CD4-positive, alpha-beta memory T cell (primary cell): ENCODE measurements around the gene RAPGEF4. TPM values are rescaled to one million over a fixed set of nuclear protein-coding genes. Genes with fewer than 3 reads are reported as not detected.

Experiments
- CTCF ChIA-PET: fragments of 350-600 bp; sonication (Branson Sonifier 250); formaldehyde crosslinking; loops from one replicate; lab custom pipeline; 2021; ENCODE audit warnings: inconsistent platforms; ENCODE audit not compliant: partially characterized antibody; lab: Charles Lee
- POLR2A ChIA-PET: fragments of 350-600 bp; sonication (Branson Sonifier 250); formaldehyde crosslinking; loops from one replicate; lab custom pipeline; 2021; ENCODE audit not compliant: partially characterized antibody; lab: Charles Lee
- DNase-seq, 5 donors: peaks; one replicate each; pipeline versions ENCODE4 v3.0.0 to v3.0.0-alpha.2; 2020 to 2022; ENCODE audit warnings: mixed read lengths in 1 of 5
- H3K27ac ChIP-seq: one replicate; pipeline ENCODE4 v1.7.0; 2013; ENCODE audit warnings: low read depth, low read length
- H3K27me3 ChIP-seq: 2 replicates; pipeline ENCODE4 v1.7.0; 2013; ENCODE audit warnings: mild to moderate bottlenecking, low read length, moderate library complexity; ENCODE audit not compliant: insufficient read depth
- H3K36me3 ChIP-seq: 2 replicates; pipeline ENCODE4 v1.7.0; 2013; ENCODE audit warnings: mild to moderate bottlenecking, low read length, moderate library complexity; ENCODE audit not compliant: insufficient read depth
- H3K4me1 ChIP-seq: 2 replicates; pipeline ENCODE4 v1.7.0; 2013; ENCODE audit warnings: mild to moderate bottlenecking, low read length, moderate library complexity; ENCODE audit not compliant: insufficient read depth
- H3K4me3 ChIP-seq, 2 donors: one replicate each; pipeline ENCODE4 v1.7.0; 2013; ENCODE audit warnings: low read length in 2 of 2, mild to moderate bottlenecking in 1 of 2
- H3K9me3 ChIP-seq, 2 donors: one replicate each; pipeline ENCODE4 v1.7.0; 2013; ENCODE audit warnings: low read length in 2 of 2, control low read depth in 1 of 2; ENCODE audit not compliant: control insufficient read depth in 1 of 2
- H3K27ac Mint-ChIP-seq, 7 donors: one replicate each; pipeline ENCODE4 v1.8.0; 2020 to 2021; ENCODE audit warnings: mixed read lengths in 7 of 7, mild to moderate bottlenecking in 6 of 7, inconsistent platforms in 3 of 7, moderate library complexity in 3 of 7
- H3K27me3 Mint-ChIP-seq, 2 donors: one replicate each; pipeline ENCODE4 v1.8.0; 2020 to 2021; ENCODE audit warnings: mixed read lengths in 2 of 2
- H3K36me3 Mint-ChIP-seq, 2 donors: one replicate each; pipeline ENCODE4 v1.8.0; 2020 to 2021; ENCODE audit warnings: mixed read lengths in 2 of 2, inconsistent platforms in 1 of 2, mild to moderate bottlenecking in 1 of 2
- H3K4me1 Mint-ChIP-seq, 4 donors: one replicate each; pipeline ENCODE4 v1.8.0; 2020 to 2021; ENCODE audit warnings: mixed read lengths in 4 of 4, mild to moderate bottlenecking in 1 of 4
- H3K4me3 Mint-ChIP-seq, 8 donors: one replicate each; pipeline ENCODE4 v1.8.0; 2020 to 2021; ENCODE audit warnings: mixed read lengths in 8 of 8, mild to moderate bottlenecking in 7 of 8, moderate library complexity in 6 of 8, inconsistent platforms in 3 of 8
- H3K9me3 Mint-ChIP-seq, 8 donors: one replicate each; pipeline ENCODE4 v1.8.0; 2020 to 2021; ENCODE audit warnings: mixed read lengths in 8 of 8, mild to moderate bottlenecking in 5 of 8, inconsistent platforms in 3 of 8, moderate library complexity in 1 of 8
- intact Hi-C: fragments of 100-400 bp; cut with micrococcal nuclease; formaldehyde crosslinking; loops from one replicate; pipeline ENCODE4 v1.15.1; 2023
- polyA plus RNA-seq, 2 donors: library from polyadenylated mRNA; unstranded; fragments of 300-500 nt; fragmentation: Illumina TruSeq; gene quantifications; one replicate each; pipeline ENCODE4 v1.2.3, GENCODE V29; 2021
- total RNA-seq, 2 experiments: library from RNA; stranded (reverse); gene quantifications; one replicate each; pipeline ENCODE4 v1.2.3, GENCODE V29; 2021

Gene RAPGEF4
- total and polyA plus RNA-seq, 4 experiments from 2014 or later = not detected

DNA sequence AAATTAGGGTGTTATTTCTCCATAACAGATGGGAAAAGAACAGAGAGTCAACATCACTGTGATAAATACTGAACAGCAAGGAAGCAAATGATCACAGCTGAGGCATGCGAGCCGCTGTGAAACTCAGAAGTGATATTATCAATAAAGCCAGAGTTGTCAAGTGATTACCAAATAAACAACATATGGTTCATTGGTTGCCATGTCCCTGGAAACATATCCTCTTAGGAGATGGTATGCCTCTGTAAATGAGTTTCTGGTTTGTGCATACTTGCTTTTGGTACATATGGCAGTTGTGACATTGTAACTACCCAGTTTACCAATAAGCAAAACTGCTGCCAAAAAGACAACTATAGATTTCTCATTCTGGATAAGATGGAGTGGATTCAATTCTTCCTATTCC, 23.8 kb downstream of the RAPGEF4 start:
- Mint-ChIP-seq H3K9me3 (peaks cover 2 to 33% (median 21%) of the 10 kb centered on the region in 8 donors), H3K4me3 (no peak overlapping the region), H3K27me3 (peaks cover 6 to 9% of the 10 kb centered on the region in 2 donors), H3K36me3 (peaks cover 0 to 9% of the 10 kb centered on the region in 2 donors), H3K4me1 (no peaks in the 10 kb centered on the region), H3K27ac (no peak overlapping the region)
- H3K27ac ChIP-seq = no peak overlapping the region
- no peak for DNase-seq
- CTCF ChIA-PET = no interaction called here
- no peaks in the 10 kb centered on the region for H3K36me3 ChIP-seq
- H3K4me3 ChIP-seq = no peak overlapping the region
- no peaks in the 10 kb centered on the region for H3K9me3 ChIP-seq
- intact Hi-C loops = no loop called here
- POLR2A ChIA-PET = no interaction called here
- H3K4me1 ChIP-seq = no peaks in the 10 kb centered on the region
- no peaks in the 10 kb centered on the region for H3K27me3 ChIP-seq

DNA sequence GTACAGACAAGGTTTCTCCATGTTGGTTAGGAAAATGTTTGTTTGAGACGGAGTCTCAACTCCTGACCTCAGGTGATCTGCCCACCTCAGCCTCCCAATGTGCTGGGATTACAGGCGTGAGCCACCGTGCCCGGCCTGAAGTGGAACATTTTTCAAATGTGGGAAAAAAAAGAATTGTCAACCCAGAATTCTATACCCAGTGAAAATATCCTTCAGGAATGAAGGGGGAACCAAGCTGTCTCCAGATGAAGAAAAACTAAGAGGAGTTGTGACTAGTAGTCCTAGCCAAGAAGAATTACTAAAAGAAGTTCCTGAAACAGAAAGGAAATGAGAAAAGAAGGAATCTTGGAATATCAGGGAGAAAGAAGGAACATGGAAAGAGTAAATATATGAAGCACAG, 25.7 kb downstream of the RAPGEF4 start:
- Mint-ChIP-seq H3K27ac (no peak overlapping the region), H3K27me3 (peaks cover 6 to 10% of the 10 kb centered on the region in 2 donors), H3K4me1 (no peaks in the 10 kb centered on the region), H3K4me3 (no peak overlapping the region), H3K36me3 (peaks cover 0 to 9% of the 10 kb centered on the region in 2 donors), H3K9me3 (peaks cover 2 to 33% (median 21%) of the 10 kb centered on the region in 8 donors)
- Histone ChIP-seq H3K4me3 (no peak overlapping the region), H3K36me3 (no peaks in the 10 kb centered on the region), H3K27me3 (no peaks in the 10 kb centered on the region), H3K9me3 (no peaks in the 10 kb centered on the region), H3K4me1 (no peaks in the 10 kb centered on the region), H3K27ac (no peak overlapping the region)
- intact Hi-C loops = no loop called here
- CTCF ChIA-PET = no interaction called here
- POLR2A ChIA-PET = no interaction called here
- DNase-seq = no peak

DNA sequence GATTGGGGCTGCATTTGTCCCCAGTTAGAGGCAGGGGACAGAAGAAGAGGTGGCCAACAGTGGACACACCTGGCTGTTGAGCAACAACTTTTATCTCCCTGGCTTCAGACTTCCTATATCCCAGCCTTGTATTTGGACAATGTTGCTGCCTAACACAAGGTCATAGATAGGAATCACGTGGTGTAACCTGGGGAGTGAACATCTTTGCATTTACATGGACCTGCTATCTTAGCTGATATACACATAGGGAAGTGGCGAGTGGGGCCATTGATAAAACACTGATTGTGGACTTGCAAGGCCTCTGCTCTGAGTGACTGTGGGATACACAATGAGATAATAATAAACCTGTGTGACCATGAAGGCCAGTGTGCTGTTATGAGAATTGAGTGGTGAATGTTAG, 26.9 kb downstream of the RAPGEF4 start:
- no peak for DNase-seq
- H3K27me3 ChIP-seq = no peaks in the 10 kb centered on the region
- no peaks in the 10 kb centered on the region for H3K4me1 ChIP-seq
- POLR2A ChIA-PET = no interaction called here
- CTCF ChIA-PET = no interaction called here
- H3K36me3 ChIP-seq = no peaks in the 10 kb centered on the region
- intact Hi-C loops = no loop called here
- H3K27ac ChIP-seq = no peak overlapping the region
- Mint-ChIP-seq H3K27ac (no peak overlapping the region), H3K9me3 (peaks cover 2 to 33% (median 21%) of the 10 kb centered on the region in 8 donors), H3K27me3 (peaks cover 3 to 8% of the 10 kb centered on the region in 2 donors), H3K36me3 (peaks cover 0 to 9% of the 10 kb centered on the region in 2 donors), H3K4me3 (no peak overlapping the region), H3K4me1 (no peaks in the 10 kb centered on the region)
- no peak overlapping the region for H3K4me3 ChIP-seq
- H3K9me3 ChIP-seq = no peaks in the 10 kb centered on the region

DNA sequence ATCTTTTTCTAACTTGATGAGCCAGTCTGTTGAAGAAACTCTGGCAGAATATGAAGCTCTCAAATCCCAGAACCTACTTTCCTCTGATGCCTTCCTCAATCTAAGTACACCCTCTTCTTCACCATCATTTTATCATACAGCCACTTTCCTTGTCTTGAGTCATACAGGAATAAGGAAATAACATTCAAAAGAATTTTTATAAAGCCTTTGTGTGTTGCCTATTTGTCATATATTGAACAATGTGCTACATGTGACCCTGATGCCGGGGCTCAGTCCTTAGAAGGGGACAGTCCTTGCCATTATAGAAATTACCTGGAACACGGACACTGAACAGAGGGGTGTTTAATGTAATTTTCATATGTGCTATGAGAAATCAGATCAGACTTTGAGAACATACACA, 27.4 kb downstream of the RAPGEF4 start:
- H3K27me3 Mint-ChIP-seq = peaks cover 3 to 8% of the 10 kb centered on the region in 2 donors

DNA sequence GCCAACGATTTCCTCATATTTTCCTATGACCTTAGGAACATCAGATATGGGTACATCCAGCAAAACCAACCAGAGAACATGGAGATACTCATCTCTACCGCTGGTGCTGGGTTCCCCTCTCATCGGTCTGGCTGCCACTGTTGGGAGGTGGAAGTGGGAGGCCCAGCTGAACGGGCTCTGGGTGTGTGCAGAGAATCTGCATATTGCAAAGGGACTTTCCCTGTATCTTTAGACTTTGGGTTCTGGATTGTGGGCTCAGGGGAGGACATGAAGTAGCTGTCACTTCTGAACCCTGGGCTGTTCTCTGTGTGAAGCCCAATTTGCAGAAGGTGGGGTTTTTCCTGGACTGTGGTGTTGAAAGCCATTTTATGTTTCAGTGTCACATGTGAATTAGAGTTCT, 30.0 kb downstream of the RAPGEF4 start:
- no peaks in the 10 kb centered on the region for H3K4me1 Mint-ChIP-seq
- no peak overlapping the region for H3K4me3 Mint-ChIP-seq
- Histone ChIP-seq H3K27ac (no peak overlapping the region), H3K9me3 (no peaks in the 10 kb centered on the region), H3K4me3 (no peak overlapping the region), H3K27me3 (no peaks in the 10 kb centered on the region), H3K36me3 (no peaks in the 10 kb centered on the region), H3K4me1 (no peaks in the 10 kb centered on the region)
- H3K27me3 Mint-ChIP-seq = peaks cover 3 to 8% of the 10 kb centered on the region in 2 donors
- DNase-seq = no peak
- H3K27ac Mint-ChIP-seq = no peak overlapping the region
- ChIA-PET CTCF (no interaction called here), POLR2A (no interaction called here)
- intact Hi-C loops = no loop called here
- H3K36me3 Mint-ChIP-seq = peaks cover 0 to 2% of the 10 kb centered on the region in 2 donors
- H3K9me3 Mint-ChIP-seq = peaks cover 2 to 22% (median 12%) of the 10 kb centered on the region in 8 donors

More for the DNA sequence above, 27.4 kb downstream of the RAPGEF4 start:
- H3K4me1 Mint-ChIP-seq = no peaks in the 10 kb centered on the region
- H3K9me3 Mint-ChIP-seq = peaks cover 2 to 33% (median 21%) of the 10 kb centered on the region in 8 donors
- Histone ChIP-seq H3K36me3 (no peaks in the 10 kb centered on the region), H3K4me1 (no peaks in the 10 kb centered on the region), H3K27ac (no peak overlapping the region), H3K4me3 (no peak overlapping the region), H3K27me3 (no peaks in the 10 kb centered on the region), H3K9me3 (no peaks in the 10 kb centered on the region)
- ChIA-PET CTCF (no interaction called here), POLR2A (no interaction called here)
- intact Hi-C loops = no loop called here
- H3K27ac Mint-ChIP-seq = no peak overlapping the region
- no peak for DNase-seq
- H3K36me3 Mint-ChIP-seq = peaks cover 0 to 9% of the 10 kb centered on the region in 2 donors
- no peak overlapping the region for H3K4me3 Mint-ChIP-seq

DNA sequence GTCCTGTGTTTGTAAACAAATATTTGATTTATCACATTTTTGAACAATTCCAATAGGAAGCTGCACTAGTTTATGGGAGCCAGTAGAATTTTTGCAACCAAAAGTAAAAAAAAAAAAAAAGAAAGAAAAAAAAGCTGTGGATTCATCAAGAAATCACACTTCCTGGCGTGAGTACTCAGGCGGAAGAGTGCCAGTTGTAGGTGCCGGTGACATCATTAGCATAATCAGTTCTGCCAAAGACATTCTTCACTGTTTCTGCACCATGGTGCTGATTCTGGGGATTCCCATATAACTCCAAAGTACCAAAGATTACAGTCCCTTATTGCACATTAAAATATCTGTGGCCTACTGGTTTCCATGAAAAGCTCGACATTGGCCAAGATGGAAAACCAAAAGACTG, 32.8 kb downstream of the RAPGEF4 start:
- H3K9me3 ChIP-seq = no peaks in the 10 kb centered on the region
- no peaks in the 10 kb centered on the region for H3K27me3 ChIP-seq
- H3K36me3 ChIP-seq = no peaks in the 10 kb centered on the region
- no peak overlapping the region for H3K27ac ChIP-seq
- H3K9me3 Mint-ChIP-seq = peaks cover 0 to 2% (median 0%) of the 10 kb centered on the region in 8 donors
- no peak overlapping the region for H3K27ac Mint-ChIP-seq
- ChIA-PET POLR2A (no interaction called here), CTCF (interaction anchor here (1.0 kb wide), 1 partner anchor 31 kb away, joined by 3 read pairs; no protein-coding TSS in a partner anchor)
- no peak for DNase-seq
- no peaks in the 10 kb centered on the region for H3K36me3 Mint-ChIP-seq
- H3K27me3 Mint-ChIP-seq = peaks cover 1 to 8% of the 10 kb centered on the region in 2 donors
- intact Hi-C loops = no loop called here
- no peak overlapping the region for H3K4me3 ChIP-seq
- H3K4me1 ChIP-seq = no peaks in the 10 kb centered on the region
- no peak overlapping the region for H3K4me3 Mint-ChIP-seq
- H3K4me1 Mint-ChIP-seq = no peaks in the 10 kb centered on the region

DNA sequence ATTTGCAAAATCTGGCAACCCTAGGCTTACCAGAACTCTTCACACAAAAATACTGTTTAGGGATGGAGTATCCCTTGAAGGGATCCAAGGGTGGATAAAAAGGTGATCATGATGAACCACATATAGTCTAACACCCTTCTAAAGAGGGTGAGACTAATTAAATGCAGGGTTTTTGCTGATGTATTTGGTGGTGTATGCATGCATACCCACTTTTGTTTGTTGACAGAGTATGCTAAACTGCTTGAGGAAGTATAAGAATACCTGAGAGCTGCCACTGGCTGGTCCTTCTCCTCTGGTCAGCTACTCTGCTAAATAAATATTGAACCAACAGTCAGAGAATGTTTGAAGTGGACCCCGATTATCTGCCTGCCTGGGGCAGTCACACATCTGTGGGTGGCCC, 34.2 kb downstream of the RAPGEF4 start:
- ChIA-PET CTCF (no interaction called here), POLR2A (no interaction called here)
- Histone ChIP-seq H3K9me3 (no peaks in the 10 kb centered on the region), H3K27ac (no peak overlapping the region), H3K4me3 (no peak overlapping the region), H3K4me1 (no peaks in the 10 kb centered on the region), H3K36me3 (no peaks in the 10 kb centered on the region), H3K27me3 (peaks cover 3% of the 10 kb centered on the region)
- Mint-ChIP-seq H3K9me3 (peaks cover 0 to 2% (median 0%) of the 10 kb centered on the region in 8 donors), H3K4me1 (no peaks in the 10 kb centered on the region), H3K36me3 (no peaks in the 10 kb centered on the region), H3K27me3 (peaks cover 1 to 6% of the 10 kb centered on the region in 2 donors), H3K4me3 (no peak overlapping the region), H3K27ac (no peak overlapping the region)
- intact Hi-C loops = no loop called here
- DNase-seq = no peak

DNA sequence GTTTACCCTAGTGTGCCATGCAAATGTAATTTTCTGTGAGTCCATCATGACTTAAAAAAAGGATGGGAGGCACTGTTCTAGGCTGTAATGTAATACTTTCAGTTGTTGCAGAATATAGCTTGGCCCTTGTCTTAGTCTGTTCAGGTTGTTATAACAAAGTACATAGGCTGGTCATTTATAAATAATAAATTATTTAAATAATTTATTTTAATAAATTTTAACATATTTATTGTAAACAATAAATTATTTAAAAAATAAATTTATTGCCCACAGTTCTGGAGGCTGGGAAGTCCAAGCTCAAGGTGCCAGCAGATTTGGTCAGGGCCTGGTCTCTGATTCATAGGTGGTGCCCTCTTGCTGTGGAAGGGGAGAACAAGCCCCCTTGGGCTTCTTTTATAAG, 35.2 kb downstream of the RAPGEF4 start:
- intact Hi-C loops = no loop called here
- Histone ChIP-seq H3K36me3 (no peaks in the 10 kb centered on the region), H3K4me1 (no peaks in the 10 kb centered on the region), H3K27me3 (peaks cover 5% of the 10 kb centered on the region), H3K9me3 (no peaks in the 10 kb centered on the region), H3K4me3 (no peak overlapping the region), H3K27ac (no peak overlapping the region)
- peaks cover 0 to 1% of the 10 kb centered on the region in 2 donors for H3K27me3 Mint-ChIP-seq
- no peaks in the 10 kb centered on the region for H3K36me3 Mint-ChIP-seq
- no peak overlapping the region for H3K4me3 Mint-ChIP-seq
- CTCF ChIA-PET = no interaction called here
- peaks cover 0 to 2% (median 0%) of the 10 kb centered on the region in 8 donors for H3K9me3 Mint-ChIP-seq
- H3K27ac Mint-ChIP-seq = no peak overlapping the region
- no peaks in the 10 kb centered on the region for H3K4me1 Mint-ChIP-seq
- no peak for DNase-seq
- POLR2A ChIA-PET = no interaction called here
